H1 (cell line): ENCODE data around the gene MYO15A. TPM values are rescaled to one million over a fixed set of nuclear protein-coding genes. Genes with fewer than 3 reads are reported as not detected.

Source experiments
- CTCF ChIA-PET: fragments of 300-600 bp; sonication (Branson Sonifier 250); formaldehyde crosslinking; loops from one replicate; lab custom pipeline; 2021; ENCODE audit not compliant: partially characterized antibody; lab: Charles Lee
- POLR2A ChIA-PET: fragments of 300-600 bp; sonication (Branson Sonifier 250); formaldehyde crosslinking; loops from one replicate; lab custom pipeline; 2021; ENCODE audit warnings: inconsistent platforms; ENCODE audit not compliant: partially characterized antibody; lab: Charles Lee
- DNase-seq, 2 experiments: peaks; one replicate each; pipeline versions ENCODE4 v3.0.0 to v3.0.0-alpha.2; 2010 to 2022; ENCODE audit warnings: low spot score in 2 of 2, low read depth in 1 of 2, mixed read lengths in 1 of 2
- FAIRE-seq: peaks from 2 replicates; lab custom pipeline; 2011; peaks lifted over from hg19 to GRCh38; lab: Jason Lieb, UNC
- H2AFZ ChIP-seq: 2 replicates; pipeline ENCODE4 v1.8.1; 2012; ENCODE audit warnings: low read length, inconsistent platforms
- H2AK5ac ChIP-seq: 2 replicates; pipeline ENCODE4 v1.6.1; 2013; ENCODE audit warnings: low read depth, low read length
- H2BK120ac ChIP-seq: replicated peaks from 2 replicates; pipeline ENCODE3; 2013; ENCODE audit warnings: low read depth, low read length, inconsistent platforms
- H2BK12ac ChIP-seq: 2 replicates; pipeline ENCODE4 v1.6.1; 2013; ENCODE audit warnings: low read depth, low read length
- H2BK15ac ChIP-seq: 2 replicates; pipeline ENCODE4 v1.6.1; 2013; ENCODE audit warnings: low read length
- H2BK20ac ChIP-seq: 2 replicates; pipeline ENCODE4 v1.6.1; 2013; ENCODE audit warnings: low read length
- H2BK5ac ChIP-seq: 2 replicates; pipeline ENCODE4 v1.6.1; 2013; ENCODE audit warnings: low read depth, low read length
- H3K14ac ChIP-seq: 2 replicates; pipeline ENCODE4 v1.6.1; 2013; ENCODE audit warnings: inconsistent platforms; ENCODE audit not compliant: insufficient read length
- H3K18ac ChIP-seq: 2 replicates; pipeline ENCODE4 v1.6.1; 2013; ENCODE audit warnings: low read length; ENCODE audit errors: extremely low read depth
- H3K23ac ChIP-seq: 2 replicates; pipeline ENCODE4 v1.6.1; 2013; ENCODE audit warnings: inconsistent platforms; ENCODE audit not compliant: insufficient read length
- H3K23me2 ChIP-seq: 2 replicates; pipeline ENCODE4 v1.6.1; 2013; ENCODE audit warnings: low read depth, low read length
- H3K27ac ChIP-seq: 2 replicates; pipeline ENCODE4 v1.6.1; 2011; ENCODE audit warnings: low read depth, low read length, inconsistent platforms
- H3K27me3 ChIP-seq, 4 experiments: replicated peaks in 1 of 4; 1 replicate in 1 of 4; 2 replicates in 3 of 4; pipeline versions ENCODE4 v1.6.1 to v1.8.1; 2011 to 2013; ENCODE audit warnings: low read length in 3 of 4, mild to moderate bottlenecking in 3 of 4, inconsistent platforms in 2 of 4, mixed read lengths in 2 of 4, moderate library complexity in 1 of 4; ENCODE audit not compliant: control insufficient read depth in 3 of 4, insufficient read depth in 3 of 4; ENCODE audit errors: extremely low read depth in 1 of 4
- H3K36me3 ChIP-seq, 4 experiments: 2 replicates each; pipeline versions ENCODE4 v1.6.1 to v1.8.1; 2011 to 2013; ENCODE audit warnings: mild to moderate bottlenecking in 4 of 4, low read length in 3 of 4, moderate library complexity in 2 of 4, control low read depth in 1 of 4, inconsistent platforms in 1 of 4; ENCODE audit not compliant: insufficient read depth in 4 of 4, control insufficient read depth in 2 of 4
- H3K4ac ChIP-seq: replicated peaks from 2 replicates; pipeline ENCODE3; 2013; ENCODE audit warnings: low read length, low read depth, mixed read lengths, inconsistent platforms; ENCODE audit not compliant: insufficient read length
- H3K4me1 ChIP-seq, 4 experiments: replicated peaks in 1 of 4; 1 replicate in 1 of 4; 2 replicates in 3 of 4; pipeline versions ENCODE4 v1.6.1 to v1.8.1; 2011 to 2013; ENCODE audit warnings: low read length in 3 of 4, inconsistent platforms in 2 of 4, mixed read lengths in 1 of 4; ENCODE audit not compliant: insufficient read depth in 4 of 4, control insufficient read depth in 3 of 4
- H3K4me2 ChIP-seq, 2 experiments: 2 replicates each; pipeline versions ENCODE4 v1.6.1 to v1.8.1; 2011 to 2013; ENCODE audit warnings: low read depth in 2 of 2, low read length in 2 of 2, control low read depth in 1 of 2, inconsistent platforms in 1 of 2, mild to moderate bottlenecking in 1 of 2; ENCODE audit not compliant: insufficient read depth in 1 of 2
- H3K4me3 ChIP-seq, 4 experiments: fragments of 200-600, 300-600 bp in 1 of 4; sonication (generic), shearing (Covaris generic), sonication (Bioruptor Twin) in 1 of 4; 2 replicates each; pipeline versions ENCODE4 v1.5.1 to v1.8.1; 2011 to 2016; ENCODE audit warnings: low read length in 4 of 4, low read depth in 3 of 4, control low read depth in 2 of 4, inconsistent platforms in 2 of 4, mild to moderate bottlenecking in 2 of 4, mixed read lengths in 1 of 4, moderate library complexity in 1 of 4; ENCODE audit not compliant: insufficient read depth in 2 of 4; ENCODE audit errors: extremely low read depth in 1 of 4
- H3K56ac ChIP-seq: replicated peaks from 2 replicates; pipeline ENCODE3; 2013; ENCODE audit warnings: low read depth, mild to moderate bottlenecking, mixed read lengths, low read length, inconsistent platforms; ENCODE audit not compliant: insufficient read length
- H3K79me1 ChIP-seq: 2 replicates; pipeline ENCODE4 v1.6.1; 2013; ENCODE audit warnings: low read depth, low read length, control low read depth
- H3K79me2 ChIP-seq, 2 experiments: 2 replicates each; pipeline versions ENCODE4 v1.6.1 to v1.8.1; 2012 to 2013; ENCODE audit warnings: low read length in 2 of 2, mild to moderate bottlenecking in 2 of 2, inconsistent platforms in 1 of 2; ENCODE audit not compliant: insufficient read depth in 2 of 2, control insufficient read depth in 1 of 2
- H3K9ac ChIP-seq, 4 experiments: replicated peaks in 1 of 4; 1 replicate in 1 of 4; 2 replicates in 3 of 4; pipeline versions ENCODE4 v1.6.1 to v1.8.1; 2011 to 2013; ENCODE audit warnings: low read depth in 3 of 4, low read length in 3 of 4, control low read depth in 2 of 4, mild to moderate bottlenecking in 2 of 4, moderate library complexity in 2 of 4, inconsistent platforms in 1 of 4; ENCODE audit errors: extremely low read depth in 1 of 4
- H3K9me3 ChIP-seq, 2 experiments: 2 replicates each; pipeline versions ENCODE4 v1.6.1 to v1.8.1; 2012 to 2013; ENCODE audit warnings: mild to moderate bottlenecking in 2 of 2, moderate library complexity in 2 of 2, control low read depth in 1 of 2, inconsistent platforms in 1 of 2, low read depth in 1 of 2, low read length in 1 of 2, mixed read lengths in 1 of 2; ENCODE audit not compliant: insufficient read depth in 2 of 2
- H4K20me1 ChIP-seq, 2 experiments: replicated peaks in 1 of 2; 2 replicates each; pipeline versions ENCODE3 to v1.8.1; 2011 to 2013; ENCODE audit warnings: inconsistent platforms in 2 of 2, low read length in 2 of 2, mild to moderate bottlenecking in 1 of 2; ENCODE audit not compliant: insufficient read depth in 2 of 2, control insufficient read depth in 1 of 2
- H4K5ac ChIP-seq: 2 replicates; pipeline ENCODE4 v1.6.1; 2013; ENCODE audit warnings: low read length, low read depth, mixed read lengths, inconsistent platforms; ENCODE audit not compliant: insufficient read length
- H4K8ac ChIP-seq: 2 replicates; pipeline ENCODE4 v1.8.0; 2013; ENCODE audit warnings: mild to moderate bottlenecking, moderate library complexity, low read length, inconsistent platforms; ENCODE audit not compliant: insufficient read depth; ENCODE audit errors: extremely low read depth
- H4K91ac ChIP-seq: replicated peaks from 2 replicates; pipeline ENCODE3; 2013; ENCODE audit warnings: low read length, mixed read lengths, inconsistent platforms; ENCODE audit not compliant: insufficient read length
- BACH1 ChIP-seq: IDR thresholded peaks from 2 replicates; pipeline ENCODE4 v1.6.1; 2012; ENCODE audit warnings: low read length, improper control_type of control experiment
- BRCA1 ChIP-seq: IDR thresholded peaks from 2 replicates; pipeline ENCODE4 v1.6.1; 2012; ENCODE audit warnings: low read depth, low read length, improper control_type of control experiment
- CREB1 ChIP-seq: IDR thresholded peaks from 2 replicates; pipeline ENCODE4 v1.6.1; 2012; ENCODE audit warnings: inconsistent platforms
- GTF2F1 ChIP-seq: IDR thresholded peaks from 2 replicates; pipeline ENCODE4 v1.6.1; 2012; ENCODE audit warnings: low read depth, low read length, improper control_type of control experiment, borderline replicate concordance
- KDM4A ChIP-seq: IDR thresholded peaks from one replicate; pipeline ENCODE4 v1.7.1; 2012; ENCODE audit warnings: low read depth, mild to moderate bottlenecking, moderate library complexity, low read length, inconsistent platforms; ENCODE audit not compliant: severe bottlenecking
- RBBP5 ChIP-seq: IDR thresholded peaks from 2 replicates; pipeline ENCODE4 v1.7.1; 2012; ENCODE audit warnings: low read depth, mild to moderate bottlenecking, inconsistent platforms, low read length, moderate library complexity, borderline replicate concordance
- SAP30 ChIP-seq: fragments of 300-600 bp; sonication (generic); IDR thresholded peaks from 2 replicates; pipeline ENCODE4 v1.7.1; 2012; ENCODE audit warnings: low read length, moderate library complexity, mild to moderate bottlenecking, inconsistent platforms; ENCODE audit not compliant: insufficient read depth, insufficient replicate concordance
- SIN3A ChIP-seq, 2 experiments: IDR thresholded peaks in 1 of 2; conservative IDR thresholded peaks in 1 of 2; 2 replicates each; pipeline ENCODE4 v1.6.1; 2011 to 2012; ENCODE audit warnings: low read length in 2 of 2, improper control_type of control experiment in 1 of 2, low read depth in 1 of 2, mild to moderate bottlenecking in 1 of 2
- TAF1 ChIP-seq: IDR thresholded peaks from 2 replicates; pipeline ENCODE4 v1.6.1; 2011; ENCODE audit warnings: mild to moderate bottlenecking, low read depth, low read length
- WGBS, 2 experiments: shearing (Covaris generic) in 1 of 2; methylation state at CpG; one replicate each; pipeline versions ENCODE4 v1.1.6 to v1.1.7; 2013 to 2015; ENCODE audit warnings: low lambda C conversion rate in 2 of 2, mixed read lengths in 2 of 2, inconsistent platforms in 1 of 2, low coverage in 1 of 2, missing lambda C conversion rate in 1 of 2; ENCODE audit not compliant: insufficient replicate concordance in 2 of 2, insufficient coverage in 1 of 2, insufficient read length in 1 of 2; ENCODE audit errors: extremely low coverage in 1 of 2, missing lambda C conversion rate in 1 of 2; 5-methylcytosine and 5-hydroxymethylcytosine counted together
- polyA plus RNA-seq, 7 experiments: library from polyadenylated mRNA; depleted of rRNA in 3 of 7; stranded (reverse) in 5 of 7; unstranded in 2 of 7; fragments of >200 nt in 5 of 7; fragments of 200-250 nt in 2 of 7; gene quantifications; 1 replicate in 5 of 7; 2 replicates in 1 of 7; 4 replicates in 1 of 7; pipeline versions ENCODE4 v1.2.1 to v1.2.3, GENCODE V29; 2011 to 2013; ENCODE audit warnings: missing spikeins in 2 of 7, mixed read lengths in 2 of 7
- total RNA-seq: library from RNA; stranded (reverse); fragmentation: NEBNext Ultra II Directional; extraction: Animal tissue kit (Norgen Biotek cat#: 25700); gene quantifications from 2 replicates; pipeline ENCODE4 v1.2.1, GENCODE V29; 2021
- TF ChIP-seq, protein P1 (sequence below): IDR thresholded peaks from 2 replicates; pipeline ENCODE4 v1.6.1; 2012; ENCODE audit warnings: inconsistent platforms

The MYO15A gene
- total and polyA plus RNA-seq, 2 of the 8 experiments (the other 6 are each of a cell fraction or from before 2014, with no cell fraction given): 1.6 to 4.2 TPM

DNA sequence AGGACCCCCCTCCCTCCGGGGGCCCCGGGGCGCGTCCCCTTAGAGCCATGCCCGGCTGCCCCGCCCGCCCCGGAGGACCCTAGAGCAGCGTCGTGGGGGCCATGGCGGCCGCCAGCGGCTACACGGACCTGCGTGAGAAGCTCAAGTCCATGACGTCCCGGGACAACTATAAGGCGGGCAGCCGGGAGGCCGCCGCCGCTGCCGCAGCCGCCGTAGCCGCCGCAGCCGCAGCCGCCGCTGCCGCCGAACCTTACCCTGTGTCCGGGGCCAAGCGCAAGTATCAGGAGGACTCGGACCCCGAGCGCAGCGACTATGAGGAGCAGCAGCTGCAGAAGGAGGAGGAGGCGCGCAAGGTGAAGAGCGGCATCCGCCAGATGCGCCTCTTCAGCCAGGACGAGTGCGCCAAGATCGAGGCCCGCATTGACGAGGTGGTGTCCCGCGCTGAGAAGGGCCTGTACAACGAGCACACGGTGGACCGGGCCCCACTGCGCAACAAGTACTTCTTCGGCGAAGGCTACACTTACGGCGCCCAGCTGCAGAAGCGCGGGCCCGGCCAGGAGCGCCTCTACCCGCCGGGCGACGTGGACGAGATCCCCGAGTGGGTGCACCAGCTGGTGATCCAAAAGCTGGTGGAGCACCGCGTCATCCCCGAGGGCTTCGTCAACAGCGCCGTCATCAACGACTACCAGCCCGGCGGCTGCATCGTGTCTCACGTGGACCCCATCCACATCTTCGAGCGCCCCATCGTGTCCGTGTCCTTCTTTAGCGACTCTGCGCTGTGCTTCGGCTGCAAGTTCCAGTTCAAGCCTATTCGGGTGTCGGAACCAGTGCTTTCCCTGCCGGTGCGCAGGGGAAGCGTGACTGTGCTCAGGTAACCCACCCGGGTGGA is 75.8 kb downstream of the MYO15A start:
- no peak overlapping the region for H2AFZ ChIP-seq
- H3K18ac ChIP-seq: peak overlapping the region; percentile 85
- FAIRE-seq: no peak
- peaks cover 18% of the 10 kb centered on the region for H3K23me2 ChIP-seq
- no peaks in the 10 kb centered on the region for H3K27me3 ChIP-seq
- ChIA-PET CTCF (interaction anchor here (0.6 to 11.2 kb wide), 5 partner anchors 9 to 42 kb away, joined by 3 to 122 read pairs (median 9); no protein-coding TSS in a partner anchor), POLR2A (interaction anchor here (1.0 to 6.1 kb wide), 20 partner anchors 8 to 179 kb away, joined by 3 to 43 read pairs (median 8); partner anchors contain the start of genes LLGL1, SHMT1, SMCR8 and TOP3A)
- H3K4me2 ChIP-seq: peak overlapping the region; percentile 68 to 99
- H4K91ac ChIP-seq: no peak overlapping the region
- no peak overlapping the region for H2BK12ac ChIP-seq
- H4K20me1 ChIP-seq: peaks cover 25 to 34% of the 10 kb centered on the region in 2 experiments
- peaks cover 5 to 25% (median 8%) of the 10 kb centered on the region in 4 experiments; a peak in 6 of 7 replicates for H3K4me1 ChIP-seq
- 0 out of 2 replicates have a peak overlapping the region, but pooled peaks have one; percentile 46 for H4K8ac ChIP-seq
- peaks cover 39 to 49% of the 10 kb centered on the region in 2 experiments for H3K79me2 ChIP-seq
- peak in 1 of 2 experiments; percentile 65 for DNase-seq
- no peak overlapping the region for H2AK5ac ChIP-seq
- peaks cover 3 to 17% (median 8%) of the 10 kb centered on the region in 4 experiments; a peak in 5 of 8 replicates for H3K36me3 ChIP-seq
- no peak overlapping the region for H3K14ac ChIP-seq
- H3K79me1 ChIP-seq: peaks cover 28% of the 10 kb centered on the region
- no peak overlapping the region for H4K5ac ChIP-seq
- peak overlapping the region; percentile 71; the same call in 1 of the 2 replicates for H2BK5ac ChIP-seq
- H3K23ac ChIP-seq: no peak overlapping the region
- no peaks in the 10 kb centered on the region for H3K9me3 ChIP-seq
- no peak overlapping the region for H3K27ac ChIP-seq
- no peak overlapping the region for H3K4ac ChIP-seq
- no peak overlapping the region for H2BK15ac ChIP-seq
- peak overlapping the region; percentile 61 to 81 (median 63) for H3K9ac ChIP-seq
- peak overlapping the region; percentile 12 for H3K56ac ChIP-seq
- WGBS, 2 experiments: 3% methylated on average over 61 of the region's 92 CpGs; no CpG with 5 or more reads in 1 of the 2 experiments
- peak overlapping the region; percentile 52 to 87 (median 80) for H3K4me3 ChIP-seq
- H2BK120ac ChIP-seq: no peak overlapping the region
- no peak overlapping the region for H2BK20ac ChIP-seq
- TF ChIP-seq SIN3A (conservative IDR thresholded peaks at IDR 0.05 in 1 of 2, IDR thresholded peaks at IDR 0.05 in 1 of 2; ENCODE audit: low read depth in 1 of 2, low read length in 2 of 2) (0 out of 4 replicates have a peak, but pooled peaks of 1 of the 2 experiments have one; percentile 7), GTF2F1 (no peak), BRCA1 (no peak), TAF1 (no peak), CREB1 (peak; percentile 78), BACH1 (peak; percentile 49; the same call in 1 of the 2 replicates), SAP30 (peak; percentile 35), RBBP5 (peak; percentile 65; the same call in 1 of the 2 replicates), KDM4A (peak; percentile 15)
- TF ChIP-seq, protein P1, sequence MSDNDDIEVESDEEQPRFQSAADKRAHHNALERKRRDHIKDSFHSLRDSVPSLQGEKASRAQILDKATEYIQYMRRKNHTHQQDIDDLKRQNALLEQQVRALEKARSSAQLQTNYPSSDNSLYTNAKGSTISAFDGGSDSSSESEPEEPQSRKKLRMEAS: peak; percentile 36; the same call in 1 of the 2 replicates
